Dermis blood vessel endothelial cell (primary cell): ENCODE data around the gene DCHS2. TPM values are rescaled to one million over a fixed set of nuclear protein-coding genes. Genes with fewer than 3 reads are reported as not detected.

Source experiments
- DNase-seq: peaks from one replicate; pipeline ENCODE4 v3.0.0; 2010
- total RNA-seq: library from RNA; depleted of rRNA; stranded (reverse); fragments of >200 nt; gene quantifications from 2 replicates; pipeline ENCODE4 v1.2.3, GENCODE V29; 2014

Gene DCHS2
- total RNA-seq, 1 donor from 2014 or later, result 0.17 TPM

DNA sequence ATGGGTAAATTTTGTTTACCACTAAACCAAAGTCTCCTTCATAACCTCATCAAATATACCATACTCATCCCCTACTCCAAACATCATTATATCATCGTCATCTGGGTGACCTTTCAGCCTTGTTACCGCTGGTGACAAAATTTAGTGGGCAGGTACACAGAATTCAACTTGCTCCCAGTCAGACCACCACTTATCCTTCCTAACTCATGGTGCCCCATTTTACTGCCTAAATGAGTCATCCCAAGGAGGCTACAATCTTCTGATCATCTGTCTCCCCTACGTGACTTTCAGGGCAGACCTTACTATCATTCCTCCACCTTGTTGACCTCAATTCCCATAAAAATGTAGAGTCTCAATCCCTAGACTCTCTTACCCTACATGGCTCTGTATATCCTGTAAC lies 49.6 kb downstream of the DCHS2 start:
- no peak for DNase-seq

DNA sequence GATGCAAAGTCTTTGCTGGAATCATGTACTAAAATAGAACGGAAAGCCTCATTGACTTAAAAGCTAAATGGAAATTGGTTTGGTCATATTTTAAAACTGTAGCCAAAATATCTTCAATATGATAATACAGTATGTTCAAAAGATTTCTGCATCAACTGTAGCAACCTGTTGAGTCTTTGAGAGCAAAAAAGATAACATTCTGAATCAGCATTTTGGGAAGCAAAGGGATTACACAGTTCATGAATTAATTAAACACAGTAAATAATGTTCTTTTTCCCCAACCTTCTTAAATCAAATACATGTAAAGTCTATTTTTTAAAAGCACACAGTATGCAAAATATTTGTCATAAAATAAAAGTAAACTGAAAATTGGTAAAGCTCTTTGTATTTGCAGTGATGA lies 50.5 kb downstream of the DCHS2 start:
- DNase-seq, result no peak

DNA sequence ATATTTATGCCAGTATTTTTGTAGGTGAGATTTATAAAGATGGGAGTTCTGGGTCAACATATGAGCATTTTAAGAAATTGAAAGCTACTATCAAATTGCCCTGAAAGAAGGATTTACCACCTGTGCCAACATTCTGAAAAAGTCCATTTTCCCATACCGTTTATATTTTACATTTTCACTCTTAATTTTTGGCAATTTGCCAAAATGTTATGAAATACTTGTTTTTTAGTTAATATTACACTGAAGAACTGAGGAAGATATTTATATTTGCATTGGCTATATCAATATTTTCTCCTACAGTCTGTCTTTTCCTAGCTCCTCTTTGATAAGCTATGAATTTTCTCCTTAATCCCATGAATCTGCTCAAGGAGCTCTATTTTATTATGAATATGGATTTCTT lies 52.4 kb downstream of the DCHS2 start:
- DNase-seq, result no peak

DNA sequence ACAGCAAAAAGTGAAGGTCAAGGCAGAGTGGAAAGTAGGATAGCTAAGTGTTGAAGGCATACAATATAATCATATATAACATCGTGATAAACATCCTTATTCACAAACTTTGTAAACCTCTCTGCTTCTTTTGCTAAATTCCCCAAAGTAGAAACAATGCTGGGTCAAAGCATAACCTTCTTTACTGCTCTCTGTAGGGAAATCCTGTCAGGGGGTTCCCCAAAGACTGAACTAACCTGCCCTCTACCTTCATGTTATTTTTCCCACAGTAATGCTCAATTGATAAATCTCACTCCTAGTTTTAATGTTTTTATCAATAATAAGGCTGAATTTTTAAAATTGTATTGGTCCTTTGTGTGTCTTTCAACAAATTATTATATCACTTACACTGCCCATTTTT lies 55.7 kb downstream of the DCHS2 start:
- no peak for DNase-seq

DNA sequence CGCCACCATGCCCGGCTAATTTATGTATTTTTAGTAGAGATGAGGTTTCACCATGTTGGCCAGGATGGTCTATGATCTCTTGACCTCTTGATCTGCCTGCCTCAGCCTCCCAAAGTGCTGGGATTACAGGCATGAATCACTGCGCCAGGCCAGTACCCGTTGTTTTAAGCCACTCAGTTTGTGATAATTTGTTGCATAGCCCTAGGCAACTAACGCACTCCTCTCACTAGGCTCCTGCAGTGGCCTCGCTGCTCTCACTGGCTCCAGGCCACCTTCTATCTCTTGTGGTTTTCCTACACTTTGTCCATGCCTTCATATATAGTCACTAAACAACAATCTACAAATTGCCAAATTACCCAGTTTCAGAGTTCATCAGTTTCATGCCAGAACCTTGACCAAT lies 58.1 kb downstream of the DCHS2 start:
- no peak for DNase-seq

DNA sequence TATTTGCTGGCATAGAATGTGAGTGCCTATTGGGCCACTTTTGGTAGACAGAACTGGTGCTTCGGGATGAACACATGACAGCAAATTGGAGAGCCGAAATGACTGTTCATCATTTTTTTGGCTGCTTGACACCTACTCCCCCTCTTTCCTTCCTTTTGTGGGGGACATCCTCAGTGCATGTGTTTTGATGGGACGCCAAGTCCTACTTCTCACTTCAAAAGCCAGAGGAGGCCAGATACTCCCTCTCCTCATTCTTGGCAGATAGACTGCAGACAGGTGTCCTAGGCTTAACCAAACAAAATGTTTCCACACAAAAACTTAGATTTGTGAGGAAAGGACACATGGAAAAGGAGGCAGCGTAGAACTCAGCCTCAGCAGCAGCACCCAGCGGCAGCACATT lies 62.4 kb downstream of the DCHS2 start:
- DNase-seq, result no peak

DNA sequence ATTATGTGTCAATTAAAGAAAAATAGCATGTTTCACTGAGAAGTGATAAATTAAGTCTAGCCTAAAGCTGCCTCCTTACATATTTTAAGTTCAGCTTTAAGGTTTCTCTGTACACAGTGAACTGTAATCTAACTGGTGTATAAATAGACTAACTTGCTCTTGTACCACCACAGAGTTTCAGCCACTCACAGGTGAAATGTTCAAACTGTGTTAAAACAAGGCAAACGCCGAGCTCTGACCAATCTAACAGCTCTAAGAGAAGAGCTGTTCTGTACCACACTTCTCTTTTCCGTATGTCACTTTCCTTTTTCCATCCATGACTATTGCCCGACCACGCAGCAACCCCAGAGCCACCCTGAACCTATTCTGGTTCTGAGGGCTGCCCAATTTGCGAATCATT lies 64.5 kb downstream of the DCHS2 start:
- DNase-seq, result no peak

DNA sequence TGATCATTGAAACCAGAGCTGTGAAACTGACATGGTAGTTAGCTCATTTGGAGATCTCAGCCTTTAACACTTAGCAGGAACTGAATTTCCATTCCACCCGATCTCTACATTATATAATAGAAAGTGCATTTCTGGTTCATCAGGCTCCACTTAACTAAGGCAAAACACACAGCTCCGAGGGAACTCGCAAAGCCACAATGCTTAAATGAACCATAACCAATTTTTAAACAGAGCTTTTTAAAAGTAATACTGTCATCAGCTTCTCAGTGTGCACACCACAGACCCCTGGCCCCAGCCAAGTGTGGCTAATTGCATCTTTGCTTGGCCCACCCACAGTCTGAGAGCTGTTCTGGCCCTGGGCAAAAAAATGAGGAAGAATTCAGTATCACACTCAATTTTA lies 66.1 kb downstream of the DCHS2 start:
- no peak for DNase-seq

DNA sequence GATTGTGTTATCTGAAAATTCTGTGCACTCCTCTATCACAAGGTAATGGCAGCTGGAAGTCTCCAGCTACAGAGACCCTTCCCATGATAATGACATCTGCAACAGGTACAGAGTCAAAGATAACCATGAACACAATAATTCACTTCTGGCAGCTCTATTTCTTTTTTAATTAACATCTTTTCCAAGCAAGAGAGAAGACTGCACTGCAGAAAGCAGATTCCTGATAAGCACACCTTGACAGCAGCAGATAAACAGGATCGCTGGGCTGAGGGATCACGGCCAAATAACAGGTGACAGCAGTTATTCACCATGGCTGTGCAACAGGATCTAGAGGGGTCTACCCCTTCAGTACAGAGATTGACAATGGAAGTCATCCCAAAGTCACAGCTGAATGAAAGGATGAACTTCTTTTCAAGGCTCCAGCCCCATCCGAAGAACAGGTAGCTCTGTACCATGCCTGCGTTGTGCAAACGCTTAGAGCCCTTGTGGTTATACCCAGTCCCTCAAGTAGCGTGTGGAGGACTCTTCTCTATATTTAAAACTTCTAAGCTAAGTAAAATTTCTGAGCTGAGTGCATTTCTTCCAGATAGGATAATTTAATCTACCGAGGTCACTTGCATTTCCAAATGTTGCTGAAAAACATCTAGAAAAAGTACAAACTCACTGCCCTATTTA lies 66.7 kb downstream of the DCHS2 start:
- no peak for DNase-seq

DNA sequence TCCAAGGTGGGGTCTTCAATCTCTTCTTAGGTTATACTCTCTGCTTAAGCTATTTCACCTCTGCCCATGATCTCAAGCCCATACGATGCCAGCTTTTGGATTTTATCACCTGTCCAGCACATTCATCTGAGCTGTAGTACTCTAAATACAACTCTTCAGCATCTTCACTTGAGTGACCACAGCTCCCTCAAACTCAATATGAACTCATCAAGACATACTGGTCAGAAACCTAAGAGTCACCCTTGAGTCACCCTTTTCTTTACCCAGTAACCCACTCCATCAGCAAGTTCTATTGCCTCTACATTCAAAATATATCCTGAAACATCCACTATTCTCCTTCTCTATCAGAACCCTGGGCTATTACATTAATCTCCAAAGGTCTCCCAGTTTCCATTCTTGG lies 69.4 kb downstream of the DCHS2 start:
- no peak for DNase-seq

DNA sequence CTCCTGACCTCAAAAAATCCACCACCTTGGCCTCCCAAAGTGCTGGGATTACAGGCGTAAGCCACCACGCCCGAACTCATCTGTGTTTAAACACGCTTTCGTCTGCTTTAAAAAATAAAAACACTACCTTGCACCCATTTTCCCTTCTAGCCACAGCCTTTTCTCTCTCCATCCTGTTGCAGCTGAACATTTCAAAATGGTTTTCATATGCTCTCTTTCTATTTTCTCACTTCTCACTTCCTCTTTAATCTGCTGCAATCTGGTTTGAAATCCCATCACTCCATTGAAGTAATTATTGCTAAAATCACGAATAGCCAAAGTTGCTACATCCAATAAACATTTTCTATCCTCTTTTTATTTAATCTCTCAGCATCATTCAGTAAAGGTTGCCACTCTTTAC lies 70.0 kb downstream of the DCHS2 start:
- no peak for DNase-seq

DNA sequence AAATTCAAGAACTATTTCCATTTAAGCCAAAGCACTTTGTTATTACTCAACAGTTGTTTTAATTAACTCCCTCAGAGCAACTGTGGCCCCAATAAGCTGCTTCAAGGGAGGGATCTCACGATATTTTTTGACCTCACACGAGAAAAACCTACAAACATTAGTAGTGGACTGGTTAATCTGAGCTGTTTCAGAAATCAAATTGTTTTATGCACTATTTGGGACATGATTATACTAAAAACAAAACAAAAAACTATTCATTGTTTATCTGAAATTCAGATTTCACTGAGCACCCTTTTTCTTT lies 74.3 kb downstream of the DCHS2 start:
- DNase-seq, result no peak

DNA sequence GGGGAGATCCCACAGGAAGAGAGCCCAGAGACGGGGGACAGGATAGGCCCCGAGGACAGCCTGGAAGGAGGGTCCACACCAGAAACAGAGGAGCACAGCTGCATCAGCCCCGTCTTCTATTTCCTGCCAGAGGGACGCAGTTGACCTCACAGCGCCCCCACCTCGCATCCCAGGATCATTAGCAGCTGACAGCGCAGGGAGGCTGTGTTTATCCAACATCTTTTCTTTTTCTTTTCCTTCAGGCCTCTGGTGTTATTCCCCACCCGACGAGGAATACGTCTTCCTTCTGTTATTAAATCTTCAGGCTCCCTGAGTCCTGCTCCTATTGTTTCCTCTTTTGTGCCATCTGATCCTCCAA lies 75.4 kb downstream of the DCHS2 start:
- peak; percentile 2 for DNase-seq

DNA sequence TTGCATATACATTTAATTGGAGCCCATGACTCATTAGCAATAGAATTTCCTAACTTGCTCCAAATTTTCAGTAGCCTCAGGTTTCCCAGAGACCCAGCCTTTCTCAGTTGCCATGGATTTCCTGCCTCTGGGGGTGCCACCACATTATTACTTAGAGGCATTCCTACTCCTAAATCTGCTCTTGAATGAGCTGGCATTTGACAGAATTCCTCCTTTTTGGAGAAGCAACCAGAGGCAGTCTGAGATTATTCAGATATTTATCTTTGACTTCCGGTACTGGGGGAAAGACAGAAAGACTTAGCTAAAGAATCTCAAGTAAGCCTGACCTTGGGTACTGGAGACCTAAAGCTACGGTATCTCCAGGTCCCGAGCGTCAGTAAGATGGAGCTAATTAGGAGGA lies 76.3 kb downstream of the DCHS2 start:
- DNase-seq, result no peak

DNA sequence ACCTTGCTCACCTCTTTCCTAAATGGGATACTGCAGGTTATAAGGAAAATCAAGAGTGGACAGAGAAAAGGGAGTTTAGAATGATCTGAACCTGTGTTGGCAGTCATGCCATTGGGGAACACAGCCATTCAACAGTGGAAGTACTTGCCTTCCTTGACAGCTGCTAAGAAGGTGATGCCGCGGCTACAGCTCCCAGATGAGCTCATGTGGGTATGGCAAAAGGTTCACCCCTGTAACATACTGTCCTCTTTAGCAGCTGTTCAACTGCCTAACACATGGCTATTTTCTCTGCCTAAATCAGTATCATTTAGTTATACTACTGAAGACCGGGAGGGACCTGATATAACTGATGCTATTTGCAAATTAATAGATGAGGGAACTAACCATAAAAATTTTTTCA lies 76.8 kb downstream of the DCHS2 start:
- DNase-seq, result no peak

DNA sequence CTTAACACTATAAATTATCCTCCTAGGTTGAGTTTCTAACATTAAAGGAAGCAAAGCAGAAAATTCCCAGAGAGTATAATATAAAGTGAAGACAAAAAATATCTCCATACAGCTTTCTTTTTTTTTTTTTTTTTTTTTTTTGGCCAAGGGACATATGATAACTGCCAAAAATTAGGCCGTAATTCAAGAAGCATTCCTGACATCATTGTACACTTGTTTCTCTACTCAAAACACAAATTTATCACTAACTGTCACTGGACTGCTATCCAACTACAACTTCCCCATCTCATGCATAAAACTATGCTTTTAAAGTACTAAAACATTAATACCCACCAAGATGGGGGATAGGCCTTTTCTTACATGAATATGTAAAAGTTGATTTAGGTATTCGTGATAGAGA lies 77.2 kb downstream of the DCHS2 start:
- DNase-seq, result no peak

DNA sequence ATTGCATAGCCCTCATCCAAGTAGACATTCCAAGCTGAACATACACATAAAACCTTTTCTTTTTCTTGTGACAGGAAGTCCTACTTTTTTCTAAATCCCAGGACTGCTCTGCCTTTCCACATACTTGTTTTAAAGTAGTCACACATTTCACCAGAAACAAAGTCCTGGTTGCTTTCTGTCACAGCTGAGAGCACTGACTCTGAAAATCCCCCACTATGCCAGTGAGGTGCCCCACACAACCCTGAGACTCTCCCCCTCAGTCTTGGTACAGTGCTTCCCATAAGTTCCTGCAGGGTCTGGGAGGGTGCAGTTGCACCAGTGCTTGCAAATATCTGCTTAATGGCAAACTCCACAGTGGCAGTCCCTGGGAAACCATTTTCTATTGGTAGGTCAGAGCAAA lies 84.2 kb downstream of the DCHS2 start:
- no peak for DNase-seq

DNA sequence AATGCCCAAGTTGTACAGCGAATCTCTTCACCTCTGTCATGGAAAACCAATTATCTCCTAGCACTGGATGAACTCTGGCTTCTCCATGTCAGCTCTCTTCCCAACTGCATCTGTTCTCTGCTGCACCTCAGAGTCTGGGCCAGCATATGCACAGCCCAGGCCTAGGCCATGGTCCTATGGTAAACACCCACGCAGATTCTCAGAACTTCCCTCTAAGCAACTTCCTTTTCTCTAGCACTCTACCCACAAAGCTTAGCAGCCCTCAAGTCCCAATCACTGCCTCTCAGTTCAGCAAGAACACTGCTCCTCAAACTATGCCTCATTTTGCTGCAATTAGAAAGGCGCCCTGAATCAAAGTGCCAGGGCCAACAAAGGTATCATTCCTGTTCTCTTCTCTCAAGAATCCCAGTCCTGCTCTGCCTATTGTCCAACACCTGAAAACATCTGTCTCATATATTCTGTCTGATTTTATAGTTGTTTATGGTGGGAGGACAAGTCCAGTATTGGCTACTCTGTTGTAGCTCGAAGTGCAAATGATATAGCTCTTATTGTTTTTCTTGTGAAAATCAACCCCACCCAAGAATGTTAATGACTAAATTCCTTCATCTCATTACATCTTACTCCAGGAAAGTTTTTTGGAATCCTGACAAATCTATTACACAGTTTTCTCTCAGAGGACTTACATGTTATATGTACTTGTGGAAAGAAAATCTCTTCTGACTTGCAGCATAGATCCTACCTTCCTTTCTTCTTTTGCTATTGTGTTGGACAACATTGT lies 85.4 kb downstream of the DCHS2 start:
- DNase-seq, result no peak

DNA sequence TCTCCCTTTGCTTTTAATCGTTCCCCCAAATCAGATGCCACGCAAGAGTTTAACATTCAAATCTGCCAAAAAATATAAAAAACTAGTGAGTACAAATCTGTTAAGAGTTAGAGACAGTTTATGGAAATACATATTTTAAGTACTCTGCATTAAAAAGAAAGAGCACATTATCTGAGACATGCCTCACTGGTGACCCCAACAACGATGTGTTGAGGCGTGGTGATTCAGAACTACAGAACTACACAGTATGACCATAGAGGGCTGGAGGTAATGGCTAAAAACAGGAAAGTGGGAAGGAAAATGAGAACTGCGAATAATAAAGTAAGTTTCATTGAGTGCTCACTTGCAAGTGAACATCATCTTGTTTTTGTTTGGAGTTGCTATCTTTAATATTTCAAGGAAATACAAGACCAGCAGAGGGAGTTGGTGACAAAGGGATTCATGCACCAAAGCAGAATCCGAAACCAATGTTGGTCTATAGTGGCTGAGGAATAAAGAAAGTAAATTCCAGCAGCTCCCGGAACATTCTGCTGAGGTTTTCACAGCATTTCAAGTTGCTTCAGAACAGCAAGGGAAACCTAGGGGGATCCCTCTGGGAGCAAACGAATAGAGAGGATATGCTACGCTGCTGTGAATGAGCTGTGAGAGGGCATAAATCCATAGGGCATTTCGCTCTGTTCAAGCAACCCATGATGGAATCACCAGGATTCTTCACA lies 92.2 kb downstream of the DCHS2 start:
- DNase-seq, result no peak

DNA sequence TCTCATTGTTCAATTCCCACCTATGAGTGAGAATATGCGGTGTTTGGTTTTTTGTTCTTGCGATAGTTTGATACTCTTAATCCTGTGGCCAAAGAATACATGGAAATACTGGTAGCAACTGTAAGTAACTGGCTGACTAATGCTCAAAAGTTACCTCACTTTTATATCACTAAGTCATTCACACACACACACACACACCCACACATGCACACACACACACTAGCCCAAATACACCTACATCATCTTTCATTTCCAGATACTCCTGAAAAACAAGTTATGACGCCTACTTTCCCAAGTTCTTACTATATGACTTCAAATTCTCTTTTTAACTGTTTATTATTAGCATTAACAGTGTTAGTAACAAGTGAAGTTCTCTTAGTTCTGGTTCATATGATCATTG lies 101.3 kb downstream of the DCHS2 start:
- DNase-seq, result no peak

DNA sequence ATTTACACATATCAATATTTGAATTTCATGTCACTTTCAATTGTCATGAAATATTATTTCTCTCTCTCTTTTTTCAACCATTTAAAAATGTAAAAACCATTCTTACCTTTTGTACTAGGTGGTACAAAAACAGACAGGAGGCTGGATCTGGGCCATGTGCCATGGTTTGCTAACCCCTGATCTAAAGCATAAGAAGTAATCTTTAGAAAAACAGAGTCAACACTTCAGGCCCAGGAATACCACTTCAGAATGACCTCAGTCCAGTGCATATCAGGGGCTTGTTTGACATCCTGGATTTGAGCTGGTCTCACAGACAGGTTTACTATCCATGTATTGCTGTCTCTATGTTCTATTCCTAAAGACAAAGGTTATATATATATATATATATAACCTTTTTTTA lies 102.5 kb downstream of the DCHS2 start:
- DNase-seq, result no peak

DNA sequence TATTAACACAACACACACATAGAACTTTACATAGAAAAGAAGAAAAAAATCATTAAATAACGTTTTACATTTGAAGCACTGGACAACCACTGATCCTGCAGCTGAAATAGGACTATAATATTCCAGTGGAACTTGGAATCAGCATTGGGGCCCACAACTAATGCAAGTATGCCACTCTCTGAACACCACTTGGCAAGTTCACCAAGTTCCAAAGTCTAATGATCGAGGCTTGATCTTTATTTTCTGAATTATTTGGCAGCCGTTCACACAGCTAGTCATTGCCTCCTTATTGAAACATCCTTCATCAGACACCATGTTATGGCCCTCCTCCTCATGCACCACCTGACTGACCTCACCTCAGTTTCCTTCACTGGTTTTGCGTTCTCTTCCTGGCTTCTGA lies 107.6 kb downstream of the DCHS2 start:
- no peak for DNase-seq

DNA sequence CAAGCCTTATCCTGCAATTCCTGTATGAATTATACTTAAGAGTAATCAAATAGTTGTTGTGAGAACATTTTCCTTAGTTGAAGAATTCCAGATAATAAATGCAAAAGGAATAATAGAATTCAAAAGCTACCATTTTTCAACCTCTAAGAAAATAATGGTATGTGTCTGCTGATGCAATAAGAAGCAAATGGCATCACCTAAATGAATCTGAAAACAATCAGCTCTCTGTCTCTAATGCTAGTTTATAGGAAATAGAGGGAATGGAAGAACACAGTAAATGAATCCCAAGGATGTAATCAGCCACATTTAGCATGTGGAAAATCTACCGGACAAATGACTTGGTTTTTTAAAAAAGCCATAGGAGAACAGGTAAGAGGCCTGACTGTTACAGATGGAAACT lies 115.1 kb downstream of the DCHS2 start:
- DNase-seq, result no peak

DNA sequence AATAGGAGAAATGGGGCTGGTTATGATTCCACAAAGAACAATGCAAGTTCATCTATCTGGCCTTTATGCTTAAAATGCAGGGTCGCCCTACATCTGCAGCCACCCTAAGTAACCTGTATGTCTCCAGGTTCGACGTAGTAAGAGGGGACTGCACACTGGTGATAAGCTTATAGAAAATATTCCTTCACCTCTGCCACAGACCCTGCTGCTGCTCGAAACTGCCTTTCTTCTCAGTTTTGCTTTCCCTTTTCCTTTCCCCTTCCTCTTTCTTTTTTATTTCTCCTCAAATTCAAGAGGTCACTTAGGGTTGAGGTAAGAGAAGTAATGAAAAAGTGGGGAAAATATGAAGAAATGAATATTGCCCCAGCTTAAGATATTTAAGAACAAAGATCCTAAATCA lies 123.5 kb downstream of the DCHS2 start:
- no peak for DNase-seq
